SU-DHL-6 (cell line): ENCODE results near the gene FANK1.

Source experiments
- H2AFZ ChIP-seq: fragments of 200-600 bp; sonication (generic); 2 replicates; pipeline ENCODE4 v1.6.1; 2014; ENCODE audit warnings: low read depth, mild to moderate bottlenecking, moderate library complexity, mixed read lengths, antibody characterized with exemption, low read length; ENCODE audit not compliant: severe bottlenecking
- H3F3A ChIP-seq: fragments of 200-600 bp; shearing (Covaris generic); 2 replicates; pipeline ENCODE4 v1.6.0; 2016; ENCODE audit warnings: antibody characterized with exemption, mild to moderate bottlenecking; ENCODE audit not compliant: insufficient read depth
- H3K27ac ChIP-seq: fragments of 200-600 bp; sonication (generic); 2 replicates; pipeline ENCODE4 v1.5.1; 2016; ENCODE audit warnings: low read depth, mild to moderate bottlenecking, low read length, moderate library complexity, mixed read lengths
- H3K27me3 ChIP-seq: fragments of 200-600 bp; sonication (generic), shearing (Covaris generic); 2 replicates; pipeline ENCODE4 v1.6.0; 2014; ENCODE audit warnings: mild to moderate bottlenecking, low read length
- H3K36me3 ChIP-seq: fragments of 200-600 bp; sonication (generic); 2 replicates; pipeline ENCODE4 v1.6.1; 2014; ENCODE audit warnings: mild to moderate bottlenecking, low read length, mixed read lengths
- H3K4me2 ChIP-seq: fragments of 300-600, 200-600 bp; shearing (Covaris generic), sonication (generic); 2 replicates; pipeline ENCODE4 v1.6.0; 2014; ENCODE audit warnings: low read length, low read depth, mild to moderate bottlenecking; ENCODE audit not compliant: poor library complexity, severe bottlenecking
- H3K4me3 ChIP-seq: fragments of 200-600 bp; sonication (generic); 2 replicates; pipeline ENCODE4 v1.5.1; 2014; ENCODE audit warnings: antibody characterized with exemption, low read length, mild to moderate bottlenecking, mixed read lengths; ENCODE audit not compliant: insufficient read depth, poor library complexity, severe bottlenecking
- H3K79me2 ChIP-seq: fragments of 200-600 bp; sonication (generic); 2 replicates; pipeline ENCODE4 v1.6.1; 2014; ENCODE audit warnings: mild to moderate bottlenecking, low read length, moderate library complexity; ENCODE audit not compliant: insufficient read depth
- H3K9ac ChIP-seq: fragments of 200-600 bp; sonication (generic); 2 replicates; pipeline ENCODE4 v1.7.0; 2014; ENCODE audit warnings: mild to moderate bottlenecking, low read length
- H3K9me2 ChIP-seq: fragments of 200-600 bp; sonication (generic); replicated peaks from 2 replicates; pipeline ENCODE4 v1.6.1; 2014; ENCODE audit warnings: low read length; ENCODE audit not compliant: insufficient read depth
- H3K9me3 ChIP-seq: fragments of 200-600 bp; sonication (generic); 2 replicates; pipeline ENCODE4 v1.6.1; 2014; ENCODE audit warnings: low read length, mixed read lengths; ENCODE audit not compliant: insufficient read depth
- H4K20me1 ChIP-seq: fragments of 200-600 bp; sonication (generic); 2 replicates; pipeline ENCODE4 v1.6.1; 2014; ENCODE audit warnings: low read depth, mild to moderate bottlenecking, antibody characterized with exemption, low read length, moderate library complexity, mixed read lengths
- CTCF ChIP-seq: fragments of 200-600 bp; sonication (generic); IDR thresholded peaks from one replicate; pipeline ENCODE4 v1.5.1; 2017; ENCODE audit warnings: antibody characterized with exemption, mild to moderate bottlenecking, low read length, moderate library complexity; ENCODE audit not compliant: insufficient read depth, poor library complexity, severe bottlenecking
- EZH2phosphoT487 ChIP-seq: fragments of 200-600 bp; sonication (generic), shearing (Covaris generic); conservative IDR thresholded peaks from 2 replicates; pipeline ENCODE4 v1.6.1; 2018; ENCODE audit warnings: mild to moderate bottlenecking, antibody characterized with exemption, low read length, moderate library complexity, mixed read lengths

FANK1 gene

GRCh38 chr10:125976960-125977605 lies 80.7 kb downstream of the FANK1 start:
- Histone ChIP-seq H3K27ac (no peak overlapping the region), H3K79me2 (no peaks in the 10 kb centered on the region), H3K9ac (no peak overlapping the region), H4K20me1 (no peaks in the 10 kb centered on the region), H3F3A (no peaks in the 10 kb centered on the region), H3K4me2 (no peak overlapping the region), H3K27me3 (no peaks in the 10 kb centered on the region), H3K36me3 (no peaks in the 10 kb centered on the region), H3K4me3 (no peak overlapping the region), H3K9me3 (no peaks in the 10 kb centered on the region), H3K9me2 (no peaks in the 10 kb centered on the region), H2AFZ (no peak overlapping the region)
- TF ChIP-seq CTCF (peak; percentile 45), EZH2phosphoT487 (no peak)

GRCh38 chr10:125979976-125980375 lies 83.6 kb downstream of the FANK1 start:
- no peaks in the 10 kb centered on the region for H4K20me1 ChIP-seq
- no peaks in the 10 kb centered on the region for H3K27me3 ChIP-seq
- no peaks in the 10 kb centered on the region for H3F3A ChIP-seq
- no peaks in the 10 kb centered on the region for H3K9me2 ChIP-seq
- H2AFZ ChIP-seq: no peak overlapping the region
- no peak overlapping the region for H3K4me3 ChIP-seq
- no peak overlapping the region for H3K27ac ChIP-seq
- H3K9me3 ChIP-seq: no peaks in the 10 kb centered on the region
- no peak for TF ChIP-seq EZH2phosphoT487
- no peak for TF ChIP-seq CTCF
- H3K79me2 ChIP-seq: no peaks in the 10 kb centered on the region
- H3K36me3 ChIP-seq: no peaks in the 10 kb centered on the region
- H3K4me2 ChIP-seq: no peak overlapping the region
- no peak overlapping the region for H3K9ac ChIP-seq

- Histone ChIP-seq H3K4me2 (no peak overlapping the region), H3K4me3 (no peak overlapping the region), H3K36me3 (no peaks in the 10 kb centered on the region), H2AFZ (no peak overlapping the region), H3K9me3 (no peaks in the 10 kb centered on the region), H3K27ac (no peak overlapping the region), H4K20me1 (no peaks in the 10 kb centered on the region), H3K27me3 (no peaks in the 10 kb centered on the region), H3F3A (no peaks in the 10 kb centered on the region), H3K9ac (no peak overlapping the region), H3K9me2 (no peaks in the 10 kb centered on the region), H3K79me2 (no peaks in the 10 kb centered on the region)
- TF ChIP-seq CTCF: no peak
- no peak for TF ChIP-seq EZH2phosphoT487
Measured at GRCh38 chr10:125980521-125981035, 84.2 kb downstream of the FANK1 start.
